Gastroesophageal sphincter (tissue), 3 donors: ENCODE results near the gene GPATCH3.

Source experiments
- CTCF ChIP-seq, 4 experiments: fragments of 200-600 bp in 2 of 4; fragments of 450-650 bp in 2 of 4; sonication (generic) in 1 of 4; IDR thresholded peaks; one replicate each; pipeline ENCODE4 v1.5.1; 2017 to 2019; ENCODE audit warnings: antibody characterized with exemption in 4 of 4, mild to moderate bottlenecking in 2 of 4, moderate library complexity in 2 of 4
- EP300 ChIP-seq: sonication (generic); formaldehyde crosslinking; IDR thresholded peaks from one replicate; pipeline ENCODE4 v1.6.1; 2017; ENCODE audit warnings: antibody characterized with exemption, mild to moderate bottlenecking
- POLR2A ChIP-seq, 2 donors: fragments of 450-650 bp; IDR thresholded peaks; one replicate each; pipeline ENCODE4 v1.6.1; 2017; ENCODE audit warnings: antibody characterized with exemption in 2 of 2, mild to moderate bottlenecking in 2 of 2, moderate library complexity in 1 of 2
- POLR2AphosphoS5 ChIP-seq: sonication (generic); formaldehyde crosslinking; IDR thresholded peaks from one replicate; pipeline ENCODE4 v1.6.1; 2017; ENCODE audit warnings: antibody characterized with exemption

DNA sequence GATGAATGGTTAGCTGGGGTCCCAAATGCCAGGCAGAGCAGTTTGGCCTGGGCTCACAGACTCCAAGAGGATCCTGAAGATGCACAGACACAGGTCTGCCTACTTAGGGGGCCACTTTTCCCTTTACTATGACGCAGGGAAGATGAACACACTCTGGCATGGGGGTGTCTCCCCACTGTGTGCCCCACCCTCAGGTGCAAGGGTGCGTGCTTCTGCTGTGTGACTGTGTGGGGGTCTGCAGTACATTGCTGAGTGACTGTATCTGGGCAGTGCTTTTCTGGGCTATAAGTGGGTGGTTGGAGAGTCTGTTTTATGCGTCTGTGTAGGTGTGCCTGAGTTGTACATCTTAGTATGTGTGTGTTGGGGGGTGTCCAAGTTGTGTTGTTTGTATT lies 9.7 kb upstream of the GPATCH3 start:
- TF ChIP-seq CTCF (IDR thresholded peaks at IDR 0.05) = no peak
- no peak for TF ChIP-seq POLR2AphosphoS5
- no peak for TF ChIP-seq EP300
- TF ChIP-seq POLR2A (IDR thresholded peaks at IDR 0.05) = no peak
